ENCODE results near the gene KIF16B.

Gene KIF16B

DNA sequence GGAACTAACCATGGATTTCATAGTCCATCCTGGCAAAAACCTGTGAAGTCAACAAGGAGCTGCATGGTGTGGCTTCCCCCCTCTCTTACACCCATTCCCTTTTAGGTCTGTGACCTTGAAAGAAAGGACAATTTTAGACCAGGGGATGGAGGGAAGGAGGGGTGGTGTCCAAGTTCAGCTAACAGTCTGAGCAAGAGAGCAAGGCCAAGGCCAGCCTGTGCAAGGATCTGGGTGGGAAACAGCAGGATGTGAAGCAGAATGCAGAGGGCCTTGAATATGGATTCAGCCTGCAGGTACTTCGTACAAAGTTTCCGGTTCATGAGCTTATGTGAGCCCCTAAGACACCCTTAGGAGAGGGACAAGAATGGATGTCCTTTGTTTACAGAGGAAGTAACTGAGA lies 293.0 kb downstream of the KIF16B start:
- ChIA-PET CTCF (interaction anchor here (1.7 kb wide), 1 partner anchor 481 kb away, joined by 4 read pairs; no protein-coding TSS in a partner anchor), POLR2A (no interaction called here)
- no peaks in the 10 kb centered on the region for H3K9me3 ChIP-seq (ENCODE audit: control insufficient read depth, insufficient read depth, low read depth, low read length)
- no peak overlapping the region for H3K27ac ChIP-seq (ENCODE audit: extremely low read depth, low read depth, low read length)
- H3K36me3 ChIP-seq (ENCODE audit: control insufficient read depth in 2 of 2, insufficient read depth in 1 of 2, low read length in 2 of 2), result no peaks in the 10 kb centered on the region
- H3K4me1 ChIP-seq (ENCODE audit: control insufficient read depth, insufficient read depth, low read length), result no peaks in the 10 kb centered on the region
- no peak overlapping the region for H3K4me3 ChIP-seq (ENCODE audit: low read depth, low read length)
- TF ChIP-seq ZNF202 (tag by site-specific recombination; IDR thresholded peaks at IDR 0.05; ENCODE audit: borderline replicate concordance) (no peak), ZNF248 (tag by site-specific recombination; IDR thresholded peaks at IDR 0.05) (no peak), GFI1B (tag by site-specific recombination; IDR thresholded peaks at IDR 0.05) (no peak), ZNF423 (tag by site-specific recombination; IDR thresholded peaks at IDR 0.05) (no peak), ZBTB21 (tag by site-specific recombination; IDR thresholded peaks at IDR 0.05) (no peak), ZNF473 (tag by site-specific recombination; IDR thresholded peaks at IDR 0.05) (no peak), ZFP41 (tag by site-specific recombination; IDR thresholded peaks at IDR 0.05; ENCODE audit: borderline replicate concordance) (no peak), ZNF184 (tag by site-specific recombination; IDR thresholded peaks at IDR 0.05) (no peak), ZNF548 (tag by site-specific recombination; IDR thresholded peaks at IDR 0.05) (no peak), ZXDB (tag by site-specific recombination; IDR thresholded peaks at IDR 0.05) (no peak), ZNF132 (tag by site-specific recombination; IDR thresholded peaks at IDR 0.05; ENCODE audit: borderline replicate concordance) (no peak), EGR2 (tag by site-specific recombination; IDR thresholded peaks at IDR 0.05; ENCODE audit: low read depth) (no peak), ZNF654 (tag by site-specific recombination; IDR thresholded peaks at IDR 0.05; ENCODE audit: low read depth) (no peak)
- TF ChIP-seq, protein P1, sequence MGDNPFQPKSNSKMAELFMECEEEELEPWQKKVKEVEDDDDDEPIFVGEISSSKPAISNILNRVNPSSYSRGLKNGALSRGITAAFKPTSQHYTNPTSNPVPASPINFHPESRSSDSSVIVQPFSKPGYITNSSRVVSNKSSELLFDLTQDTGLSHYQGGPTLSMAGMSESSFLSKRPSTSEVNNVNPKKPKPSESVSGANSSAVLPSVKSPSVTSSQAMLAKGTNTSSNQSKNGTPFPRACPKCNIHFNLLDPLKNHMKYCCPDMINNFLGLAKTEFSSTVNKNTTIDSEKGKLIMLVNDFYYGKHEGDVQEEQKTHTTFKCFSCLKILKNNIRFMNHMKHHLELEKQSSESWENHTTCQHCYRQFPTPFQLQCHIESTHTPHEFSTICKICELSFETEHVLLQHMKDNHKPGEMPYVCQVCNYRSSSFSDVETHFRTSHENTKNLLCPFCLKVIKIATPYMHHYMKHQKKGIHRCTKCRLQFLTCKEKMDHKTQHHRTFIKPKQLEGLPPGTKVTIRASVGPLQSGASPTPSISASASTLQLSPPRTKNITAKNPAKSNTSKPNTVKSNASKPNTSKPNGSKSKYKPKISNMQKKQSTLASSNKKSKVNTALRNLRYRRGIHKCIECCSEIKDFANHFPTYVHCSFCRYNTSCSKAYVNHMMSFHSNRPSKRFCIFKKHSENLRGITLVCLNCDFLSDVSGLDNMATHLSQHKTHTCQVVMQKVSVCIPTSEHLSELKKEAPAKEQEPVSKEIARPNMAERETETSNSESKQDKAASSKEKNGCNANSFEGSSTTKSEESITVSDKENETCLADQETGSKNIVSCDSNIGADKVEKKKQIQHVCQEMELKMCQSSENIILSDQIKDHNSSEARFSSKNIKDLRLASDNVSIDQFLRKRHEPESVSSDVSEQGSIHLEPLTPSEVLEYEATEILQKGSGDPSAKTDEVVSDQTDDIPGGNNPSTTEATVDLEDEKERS (tag by site-specific recombination; IDR thresholded peaks at IDR 0.05), result no peak
- TF ChIP-seq, protein P2, sequence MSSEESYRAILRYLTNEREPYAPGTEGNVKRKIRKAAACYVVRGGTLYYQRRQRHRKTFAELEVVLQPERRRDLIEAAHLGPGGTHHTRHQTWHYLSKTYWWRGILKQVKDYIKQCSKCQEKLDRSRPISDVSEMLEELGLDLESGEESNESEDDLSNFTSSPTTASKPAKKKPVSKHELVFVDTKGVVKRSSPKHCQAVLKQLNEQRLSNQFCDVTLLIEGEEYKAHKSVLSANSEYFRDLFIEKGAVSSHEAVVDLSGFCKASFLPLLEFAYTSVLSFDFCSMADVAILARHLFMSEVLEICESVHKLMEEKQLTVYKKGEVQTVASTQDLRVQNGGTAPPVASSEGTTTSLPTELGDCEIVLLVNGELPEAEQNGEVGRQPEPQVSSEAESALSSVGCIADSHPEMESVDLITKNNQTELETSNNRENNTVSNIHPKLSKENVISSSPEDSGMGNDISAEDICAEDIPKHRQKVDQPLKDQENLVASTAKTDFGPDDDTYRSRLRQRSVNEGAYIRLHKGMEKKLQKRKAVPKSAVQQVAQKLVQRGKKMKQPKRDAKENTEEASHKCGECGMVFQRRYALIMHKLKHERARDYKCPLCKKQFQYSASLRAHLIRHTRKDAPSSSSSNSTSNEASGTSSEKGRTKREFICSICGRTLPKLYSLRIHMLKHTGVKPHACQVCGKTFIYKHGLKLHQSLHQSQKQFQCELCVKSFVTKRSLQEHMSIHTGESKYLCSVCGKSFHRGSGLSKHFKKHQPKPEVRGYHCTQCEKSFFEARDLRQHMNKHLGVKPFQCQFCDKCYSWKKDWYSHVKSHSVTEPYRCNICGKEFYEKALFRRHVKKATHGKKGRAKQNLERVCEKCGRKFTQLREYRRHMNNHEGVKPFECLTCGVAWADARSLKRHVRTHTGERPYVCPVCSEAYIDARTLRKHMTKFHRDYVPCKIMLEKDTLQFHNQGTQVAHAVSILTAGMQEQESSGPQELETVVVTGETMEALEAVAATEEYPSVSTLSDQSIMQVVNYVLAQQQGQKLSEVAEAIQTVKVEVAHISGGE (tag by site-specific recombination; conservative IDR thresholded peaks at IDR 0.05; ENCODE audit: low read depth), result no peak
- TF ChIP-seq, protein P3, sequence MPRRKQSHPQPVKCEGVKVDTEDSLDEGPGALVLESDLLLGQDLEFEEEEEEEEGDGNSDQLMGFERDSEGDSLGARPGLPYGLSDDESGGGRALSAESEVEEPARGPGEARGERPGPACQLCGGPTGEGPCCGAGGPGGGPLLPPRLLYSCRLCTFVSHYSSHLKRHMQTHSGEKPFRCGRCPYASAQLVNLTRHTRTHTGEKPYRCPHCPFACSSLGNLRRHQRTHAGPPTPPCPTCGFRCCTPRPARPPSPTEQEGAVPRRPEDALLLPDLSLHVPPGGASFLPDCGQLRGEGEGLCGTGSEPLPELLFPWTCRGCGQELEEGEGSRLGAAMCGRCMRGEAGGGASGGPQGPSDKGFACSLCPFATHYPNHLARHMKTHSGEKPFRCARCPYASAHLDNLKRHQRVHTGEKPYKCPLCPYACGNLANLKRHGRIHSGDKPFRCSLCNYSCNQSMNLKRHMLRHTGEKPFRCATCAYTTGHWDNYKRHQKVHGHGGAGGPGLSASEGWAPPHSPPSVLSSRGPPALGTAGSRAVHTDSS (tag by site-specific recombination; IDR thresholded peaks at IDR 0.05), result no peak

DNA sequence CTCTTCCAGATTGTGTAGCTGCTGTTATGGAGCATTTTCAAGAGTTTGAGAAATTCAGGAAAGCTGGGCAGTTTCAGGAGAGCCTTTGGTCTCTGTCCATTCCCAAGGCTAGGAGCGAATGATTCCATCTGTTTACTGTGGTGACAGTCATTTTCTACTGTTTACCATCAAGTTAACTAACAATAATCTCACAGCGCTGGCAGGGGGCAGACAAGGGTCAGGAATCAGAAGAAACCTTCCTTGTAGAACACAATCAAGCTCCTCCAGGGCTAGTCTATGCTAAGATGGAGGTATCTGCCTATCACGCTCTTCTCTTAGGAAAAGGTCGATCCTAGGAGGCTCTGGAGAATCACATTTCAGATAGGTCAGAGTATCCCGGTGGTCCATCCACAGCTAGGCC lies 293.9 kb downstream of the KIF16B start:
- ChIA-PET POLR2A (no interaction called here), CTCF (interaction anchor here (0.6 to 0.7 kb wide), 2 partner anchors 12 to 765 kb away, joined by 3 read pairs; no protein-coding TSS in a partner anchor)
- Histone ChIP-seq H3K27ac (ENCODE audit: extremely low read depth, low read depth, low read length) (no peak overlapping the region), H3K4me3 (ENCODE audit: low read depth, low read length) (no peak overlapping the region), H3K9me3 (ENCODE audit: control insufficient read depth, insufficient read depth, low read depth, low read length) (no peaks in the 10 kb centered on the region), H3K36me3 (ENCODE audit: control insufficient read depth in 2 of 2, insufficient read depth in 1 of 2, low read length in 2 of 2) (no peaks in the 10 kb centered on the region), H3K4me1 (ENCODE audit: control insufficient read depth, insufficient read depth, low read length) (no peaks in the 10 kb centered on the region)
- TF ChIP-seq OSR2 (tag by site-specific recombination; IDR thresholded peaks at IDR 0.05) (no peak), ZNF214 (tag by site-specific recombination; IDR thresholded peaks at IDR 0.05; ENCODE audit: borderline replicate concordance) (no peak), ZNF785 (tag by site-specific recombination; IDR thresholded peaks at IDR 0.05) (no peak), OVOL3 (tag by site-specific recombination; IDR thresholded peaks at IDR 0.05) (no peak), WT1 (tag by site-specific recombination; IDR thresholded peaks at IDR 0.05) (no peak)
- TF ChIP-seq, protein P4, sequence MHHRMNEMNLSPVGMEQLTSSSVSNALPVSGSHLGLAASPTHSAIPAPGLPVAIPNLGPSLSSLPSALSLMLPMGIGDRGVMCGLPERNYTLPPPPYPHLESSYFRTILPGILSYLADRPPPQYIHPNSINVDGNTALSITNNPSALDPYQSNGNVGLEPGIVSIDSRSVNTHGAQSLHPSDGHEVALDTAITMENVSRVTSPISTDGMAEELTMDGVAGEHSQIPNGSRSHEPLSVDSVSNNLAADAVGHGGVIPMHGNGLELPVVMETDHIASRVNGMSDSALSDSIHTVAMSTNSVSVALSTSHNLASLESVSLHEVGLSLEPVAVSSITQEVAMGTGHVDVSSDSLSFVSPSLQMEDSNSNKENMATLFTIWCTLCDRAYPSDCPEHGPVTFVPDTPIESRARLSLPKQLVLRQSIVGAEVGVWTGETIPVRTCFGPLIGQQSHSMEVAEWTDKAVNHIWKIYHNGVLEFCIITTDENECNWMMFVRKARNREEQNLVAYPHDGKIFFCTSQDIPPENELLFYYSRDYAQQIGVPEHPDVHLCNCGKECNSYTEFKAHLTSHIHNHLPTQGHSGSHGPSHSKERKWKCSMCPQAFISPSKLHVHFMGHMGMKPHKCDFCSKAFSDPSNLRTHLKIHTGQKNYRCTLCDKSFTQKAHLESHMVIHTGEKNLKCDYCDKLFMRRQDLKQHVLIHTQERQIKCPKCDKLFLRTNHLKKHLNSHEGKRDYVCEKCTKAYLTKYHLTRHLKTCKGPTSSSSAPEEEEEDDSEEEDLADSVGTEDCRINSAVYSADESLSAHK (tag by site-specific recombination; IDR thresholded peaks at IDR 0.05), result no peak

Measured in HEK293 (cell line).